ENCODE measurements around the gene IQCN.

GRCh38 chr19:18278521-18279265, 4.4 kb upstream of the IQCN start:
- TF ChIP-seq EP300 (IDR thresholded peaks at IDR 0.05; ENCODE audit: low read depth) (no peak), CTCF (IDR thresholded peaks at IDR 0.05) (peak in 2 of 5 experiments; percentile 16 to 29), POLR2A (IDR thresholded peaks at IDR 0.05) (peak; percentile 5), POLR2AphosphoS5 (IDR thresholded peaks at IDR 0.05) (peak in 2 of 3 donors; percentile 48 to 86)

Data from transverse colon (tissue), 4 donors.